ENCODE results near the gene JAG1. TPM values are rescaled to one million over a fixed set of nuclear protein-coding genes. Genes with fewer than 3 reads are reported as not detected.

The JAG1 gene
- polyA plus RNA-seq, 3 donors = 0.70 to 6.8 (median 0.85) TPM

- no peak overlapping the region for H3K4me3 Mint-ChIP-seq
- H3K27me3 ChIP-seq (ENCODE audit: control insufficient read depth in 2 of 2, insufficient read depth in 2 of 2, low read length in 2 of 2) = no peaks in the 10 kb centered on the region
- peaks cover 0 to 3% (median 0%) of the 10 kb centered on the region in 7 donors for H3K9me3 Mint-ChIP-seq
- H2AFZ ChIP-seq (ENCODE audit: insufficient read depth, low read depth, low read length, poor library complexity, severe bottlenecking) = no peak overlapping the region
- no peak for TF ChIP-seq CTCF (IDR thresholded peaks at IDR 0.05)
- peaks cover 11 to 14% of the 10 kb centered on the region in 2 donors for H3K4me1 ChIP-seq (ENCODE audit: control insufficient read depth in 1 of 2, insufficient read depth in 2 of 2, low read length in 2 of 2)
- no peak overlapping the region for H3K4me2 ChIP-seq (replicated peaks; ENCODE audit: extremely low read depth, low read length, poor library complexity, severe bottlenecking)
- H3K27ac ChIP-seq (ENCODE audit: low read depth in 1 of 2, low read length in 2 of 2) = no peak overlapping the region
- H3K36me3 ChIP-seq (replicated peaks in 1 of 2; ENCODE audit: control insufficient read depth in 1 of 2, insufficient read depth in 2 of 2, low read length in 2 of 2) = peaks cover 35 to 58% of the 10 kb centered on the region in 2 donors
- no peak for DNase-seq
- H3K27me3 Mint-ChIP-seq (ENCODE audit: low read depth in 3 of 3) = peaks cover 3 to 14% (median 11%) of the 10 kb centered on the region in 3 donors
- no peak overlapping the region for H3K9ac ChIP-seq (ENCODE audit: insufficient read depth, low read length, poor library complexity, severe bottlenecking)
- H4K20me1 ChIP-seq (ENCODE audit: insufficient read depth, low read length) = peaks cover 44% of the 10 kb centered on the region
- WGBS (ENCODE audit: insufficient coverage) = 100% methylated on average over 3 of the region's 4 CpGs
- H3K79me2 ChIP-seq (ENCODE audit: insufficient read depth, low read length) = no peaks in the 10 kb centered on the region
- H3K9me3 ChIP-seq (replicated peaks in 1 of 2; ENCODE audit: control insufficient read depth in 1 of 2, insufficient read depth in 1 of 2, low read length in 2 of 2) = no peaks in the 10 kb centered on the region
- intact Hi-C loops (cut with micrococcal nuclease) = no loop called here
- H3K36me3 Mint-ChIP-seq = peaks cover 70 to 76% of the 10 kb centered on the region in 2 donors
- no peak overlapping the region for H3K4me3 ChIP-seq (replicated peaks in 1 of 3; ENCODE audit: low read depth in 2 of 3, low read length in 3 of 3)
- peak overlapping the region in 2 of 7 donors; percentile 50 to 71 for H3K27ac Mint-ChIP-seq
- peaks cover 17% of the 10 kb centered on the region for H3K4me1 Mint-ChIP-seq
These were observed 12.5 kb downstream of the JAG1 start for GRCh38 chr20:10661261-10661660.

GRCh38 chr20:10660661-10661060 lies 13.1 kb downstream of the JAG1 start:
- Histone ChIP-seq H3K36me3 (replicated peaks in 1 of 2; ENCODE audit: control insufficient read depth in 1 of 2, insufficient read depth in 2 of 2, low read length in 2 of 2) (peaks cover 38 to 64% of the 10 kb centered on the region in 2 donors), H3K27ac (ENCODE audit: low read depth in 1 of 2, low read length in 2 of 2) (no peak overlapping the region), H3K9me3 (replicated peaks in 1 of 2; ENCODE audit: control insufficient read depth in 1 of 2, insufficient read depth in 1 of 2, low read length in 2 of 2) (no peaks in the 10 kb centered on the region), H3K79me2 (ENCODE audit: insufficient read depth, low read length) (no peaks in the 10 kb centered on the region), H3K27me3 (ENCODE audit: control insufficient read depth in 2 of 2, insufficient read depth in 2 of 2, low read length in 2 of 2) (no peaks in the 10 kb centered on the region), H3K4me1 (ENCODE audit: control insufficient read depth in 1 of 2, insufficient read depth in 2 of 2, low read length in 2 of 2) (peaks cover 11 to 14% of the 10 kb centered on the region in 2 donors), H2AFZ (ENCODE audit: insufficient read depth, low read depth, low read length, poor library complexity, severe bottlenecking) (no peak overlapping the region), H3K4me3 (replicated peaks in 1 of 3; ENCODE audit: low read depth in 2 of 3, low read length in 3 of 3) (no peak overlapping the region), H3K9ac (ENCODE audit: insufficient read depth, low read length, poor library complexity, severe bottlenecking) (no peak overlapping the region), H4K20me1 (ENCODE audit: insufficient read depth, low read length) (peaks cover 38% of the 10 kb centered on the region), H3K4me2 (replicated peaks; ENCODE audit: extremely low read depth, low read length, poor library complexity, severe bottlenecking) (no peak overlapping the region)
- H3K9me3 Mint-ChIP-seq = peaks cover 0 to 3% (median 0%) of the 10 kb centered on the region in 7 donors
- no peak overlapping the region for H3K27ac Mint-ChIP-seq
- intact Hi-C loops (cut with micrococcal nuclease) = no loop called here
- no peak overlapping the region for H3K4me3 Mint-ChIP-seq
- peaks cover 73 to 78% of the 10 kb centered on the region in 2 donors for H3K36me3 Mint-ChIP-seq
- no peak for TF ChIP-seq CTCF (IDR thresholded peaks at IDR 0.05)
- peaks cover 17% of the 10 kb centered on the region for H3K4me1 Mint-ChIP-seq
- DNase-seq = no peak
- H3K27me3 Mint-ChIP-seq (ENCODE audit: low read depth in 3 of 3) = peaks cover 2 to 14% (median 11%) of the 10 kb centered on the region in 3 donors
- WGBS (ENCODE audit: insufficient coverage) = 91% methylated on average over 9 of the region's 11 CpGs
